HepG2 (cell line): ENCODE results near the gene ZNF234. TPM values are rescaled to one million over a fixed set of nuclear protein-coding genes. Genes with fewer than 3 reads are reported as not detected.

ENCODE experiments used
- ZNF383 ChIP-seq: sonication (generic); formaldehyde crosslinking; IDR thresholded peaks from 2 replicates; pipeline ENCODE4 v1.4.0; 2020; ENCODE audit warnings: missing genetic modification reagents, mild to moderate bottlenecking, borderline replicate concordance
- polyA plus RNA-seq, 8 experiments: library from polyadenylated mRNA; depleted of rRNA in 3 of 8; stranded (reverse) in 7 of 8; unstranded in 1 of 8; fragments of >200 nt; fragmentation: Illumina TruSeq in 4 of 8; extraction: Trizol in 4 of 8; gene quantifications; 2 replicates each; pipeline versions ENCODE4 v1.2.1 to v1.2.3, GENCODE V29; 2011 to 2016; ENCODE audit warnings: low read depth in 4 of 8, missing spikeins in 1 of 8, mixed read lengths in 1 of 8; ENCODE audit not compliant: insufficient read depth in 1 of 8
- total RNA-seq, 5 experiments: library from RNA; depleted of rRNA; stranded (reverse); fragments of >200 nt; fragmentation: Illumina TruSeq; extraction: Trizol; gene quantifications; 2 replicates each; pipeline ENCODE4 v1.2.3, GENCODE V29; 2016; ENCODE audit warnings: low read depth in 1 of 5
- TF ChIP-seq, protein P1 (sequence below): sonication (generic); formaldehyde crosslinking; IDR thresholded peaks from 2 replicates; pipeline ENCODE4 v1.4.0; 2020; ENCODE audit warnings: mild to moderate bottlenecking, missing genetic modification reagents
- TF ChIP-seq, protein P2 (sequence below): sonication (generic); formaldehyde crosslinking; IDR thresholded peaks from 2 replicates; pipeline ENCODE4 v1.4.0; 2020; ENCODE audit warnings: mild to moderate bottlenecking, low read depth, missing genetic modification reagents
- TF ChIP-seq, protein P3 (sequence below): sonication (generic); formaldehyde crosslinking; IDR thresholded peaks from 2 replicates; pipeline ENCODE4 v1.5.0; 2020; ENCODE audit warnings: mild to moderate bottlenecking, missing genetic modification reagents, borderline replicate concordance
- TF ChIP-seq, protein P4 (sequence below): sonication (generic); formaldehyde crosslinking; IDR thresholded peaks from 2 replicates; pipeline ENCODE4 v1.9.0; 2021; ENCODE audit warnings: mild to moderate bottlenecking, missing genetic modification reagents

The ZNF234 gene
- total and polyA plus RNA-seq, 2 of the 13 experiments (the other 11 are each of a cell fraction or from before 2014, with no cell fraction given) = 3.5 to 11.2 TPM

DNA sequence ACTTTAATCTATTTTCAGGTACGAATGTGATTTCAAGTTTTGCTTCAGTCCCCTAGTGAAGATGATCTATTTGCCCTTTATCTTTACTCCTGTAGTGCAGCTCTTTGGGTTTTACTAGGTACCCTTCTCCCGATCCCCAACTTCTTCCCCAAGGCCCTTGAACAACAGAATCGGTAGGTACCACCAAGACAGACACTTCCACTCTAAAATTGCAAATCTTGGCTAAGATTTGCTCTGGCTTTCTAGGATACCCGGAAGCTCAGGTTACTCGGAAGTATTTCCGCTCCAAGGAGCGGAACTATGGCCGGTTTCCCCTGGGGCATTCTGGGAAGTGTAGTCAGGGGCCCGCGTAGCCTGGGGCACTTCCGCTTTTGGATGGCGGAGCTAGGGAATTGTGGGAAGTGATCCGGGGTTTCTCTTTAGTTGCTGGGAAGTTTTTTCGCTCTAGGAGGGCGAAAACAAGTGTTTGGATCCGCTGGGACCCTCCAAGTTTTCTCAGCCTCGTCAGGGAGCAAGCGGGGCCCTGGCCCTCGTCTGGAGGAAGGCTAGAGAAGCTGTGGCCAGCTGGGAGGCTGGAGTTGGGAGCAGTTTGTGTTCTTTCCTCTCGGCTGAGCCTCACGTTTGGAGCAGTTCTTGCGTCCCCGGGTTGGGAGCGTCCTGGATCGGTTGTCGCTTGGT is 65.9 kb downstream of the ZNF234 start (continued):
- TF ChIP-seq, protein P1, sequence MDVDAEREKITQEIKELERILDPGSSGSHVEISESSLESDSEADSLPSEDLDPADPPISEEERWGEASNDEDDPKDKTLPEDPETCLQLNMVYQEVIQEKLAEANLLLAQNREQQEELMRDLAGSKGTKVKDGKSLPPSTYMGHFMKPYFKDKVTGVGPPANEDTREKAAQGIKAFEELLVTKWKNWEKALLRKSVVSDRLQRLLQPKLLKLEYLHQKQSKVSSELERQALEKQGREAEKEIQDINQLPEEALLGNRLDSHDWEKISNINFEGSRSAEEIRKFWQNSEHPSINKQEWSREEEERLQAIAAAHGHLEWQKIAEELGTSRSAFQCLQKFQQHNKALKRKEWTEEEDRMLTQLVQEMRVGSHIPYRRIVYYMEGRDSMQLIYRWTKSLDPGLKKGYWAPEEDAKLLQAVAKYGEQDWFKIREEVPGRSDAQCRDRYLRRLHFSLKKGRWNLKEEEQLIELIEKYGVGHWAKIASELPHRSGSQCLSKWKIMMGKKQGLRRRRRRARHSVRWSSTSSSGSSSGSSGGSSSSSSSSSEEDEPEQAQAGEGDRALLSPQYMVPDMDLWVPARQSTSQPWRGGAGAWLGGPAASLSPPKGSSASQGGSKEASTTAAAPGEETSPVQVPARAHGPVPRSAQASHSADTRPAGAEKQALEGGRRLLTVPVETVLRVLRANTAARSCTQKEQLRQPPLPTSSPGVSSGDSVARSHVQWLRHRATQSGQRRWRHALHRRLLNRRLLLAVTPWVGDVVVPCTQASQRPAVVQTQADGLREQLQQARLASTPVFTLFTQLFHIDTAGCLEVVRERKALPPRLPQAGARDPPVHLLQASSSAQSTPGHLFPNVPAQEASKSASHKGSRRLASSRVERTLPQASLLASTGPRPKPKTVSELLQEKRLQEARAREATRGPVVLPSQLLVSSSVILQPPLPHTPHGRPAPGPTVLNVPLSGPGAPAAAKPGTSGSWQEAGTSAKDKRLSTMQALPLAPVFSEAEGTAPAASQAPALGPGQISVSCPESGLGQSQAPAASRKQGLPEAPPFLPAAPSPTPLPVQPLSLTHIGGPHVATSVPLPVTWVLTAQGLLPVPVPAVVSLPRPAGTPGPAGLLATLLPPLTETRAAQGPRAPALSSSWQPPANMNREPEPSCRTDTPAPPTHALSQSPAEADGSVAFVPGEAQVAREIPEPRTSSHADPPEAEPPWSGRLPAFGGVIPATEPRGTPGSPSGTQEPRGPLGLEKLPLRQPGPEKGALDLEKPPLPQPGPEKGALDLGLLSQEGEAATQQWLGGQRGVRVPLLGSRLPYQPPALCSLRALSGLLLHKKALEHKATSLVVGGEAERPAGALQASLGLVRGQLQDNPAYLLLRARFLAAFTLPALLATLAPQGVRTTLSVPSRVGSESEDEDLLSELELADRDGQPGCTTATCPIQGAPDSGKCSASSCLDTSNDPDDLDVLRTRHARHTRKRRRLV (CRISPR knock-in tag) = 0 out of 2 replicates have a peak, but pooled peaks have one; percentile 56
- TF ChIP-seq ZNF383 = no peak
- TF ChIP-seq, protein P2, sequence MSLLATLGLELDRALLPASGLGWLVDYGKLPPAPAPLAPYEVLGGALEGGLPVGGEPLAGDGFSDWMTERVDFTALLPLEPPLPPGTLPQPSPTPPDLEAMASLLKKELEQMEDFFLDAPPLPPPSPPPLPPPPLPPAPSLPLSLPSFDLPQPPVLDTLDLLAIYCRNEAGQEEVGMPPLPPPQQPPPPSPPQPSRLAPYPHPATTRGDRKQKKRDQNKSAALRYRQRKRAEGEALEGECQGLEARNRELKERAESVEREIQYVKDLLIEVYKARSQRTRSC (CRISPR knock-in tag) = no peak
- TF ChIP-seq, protein P3, sequence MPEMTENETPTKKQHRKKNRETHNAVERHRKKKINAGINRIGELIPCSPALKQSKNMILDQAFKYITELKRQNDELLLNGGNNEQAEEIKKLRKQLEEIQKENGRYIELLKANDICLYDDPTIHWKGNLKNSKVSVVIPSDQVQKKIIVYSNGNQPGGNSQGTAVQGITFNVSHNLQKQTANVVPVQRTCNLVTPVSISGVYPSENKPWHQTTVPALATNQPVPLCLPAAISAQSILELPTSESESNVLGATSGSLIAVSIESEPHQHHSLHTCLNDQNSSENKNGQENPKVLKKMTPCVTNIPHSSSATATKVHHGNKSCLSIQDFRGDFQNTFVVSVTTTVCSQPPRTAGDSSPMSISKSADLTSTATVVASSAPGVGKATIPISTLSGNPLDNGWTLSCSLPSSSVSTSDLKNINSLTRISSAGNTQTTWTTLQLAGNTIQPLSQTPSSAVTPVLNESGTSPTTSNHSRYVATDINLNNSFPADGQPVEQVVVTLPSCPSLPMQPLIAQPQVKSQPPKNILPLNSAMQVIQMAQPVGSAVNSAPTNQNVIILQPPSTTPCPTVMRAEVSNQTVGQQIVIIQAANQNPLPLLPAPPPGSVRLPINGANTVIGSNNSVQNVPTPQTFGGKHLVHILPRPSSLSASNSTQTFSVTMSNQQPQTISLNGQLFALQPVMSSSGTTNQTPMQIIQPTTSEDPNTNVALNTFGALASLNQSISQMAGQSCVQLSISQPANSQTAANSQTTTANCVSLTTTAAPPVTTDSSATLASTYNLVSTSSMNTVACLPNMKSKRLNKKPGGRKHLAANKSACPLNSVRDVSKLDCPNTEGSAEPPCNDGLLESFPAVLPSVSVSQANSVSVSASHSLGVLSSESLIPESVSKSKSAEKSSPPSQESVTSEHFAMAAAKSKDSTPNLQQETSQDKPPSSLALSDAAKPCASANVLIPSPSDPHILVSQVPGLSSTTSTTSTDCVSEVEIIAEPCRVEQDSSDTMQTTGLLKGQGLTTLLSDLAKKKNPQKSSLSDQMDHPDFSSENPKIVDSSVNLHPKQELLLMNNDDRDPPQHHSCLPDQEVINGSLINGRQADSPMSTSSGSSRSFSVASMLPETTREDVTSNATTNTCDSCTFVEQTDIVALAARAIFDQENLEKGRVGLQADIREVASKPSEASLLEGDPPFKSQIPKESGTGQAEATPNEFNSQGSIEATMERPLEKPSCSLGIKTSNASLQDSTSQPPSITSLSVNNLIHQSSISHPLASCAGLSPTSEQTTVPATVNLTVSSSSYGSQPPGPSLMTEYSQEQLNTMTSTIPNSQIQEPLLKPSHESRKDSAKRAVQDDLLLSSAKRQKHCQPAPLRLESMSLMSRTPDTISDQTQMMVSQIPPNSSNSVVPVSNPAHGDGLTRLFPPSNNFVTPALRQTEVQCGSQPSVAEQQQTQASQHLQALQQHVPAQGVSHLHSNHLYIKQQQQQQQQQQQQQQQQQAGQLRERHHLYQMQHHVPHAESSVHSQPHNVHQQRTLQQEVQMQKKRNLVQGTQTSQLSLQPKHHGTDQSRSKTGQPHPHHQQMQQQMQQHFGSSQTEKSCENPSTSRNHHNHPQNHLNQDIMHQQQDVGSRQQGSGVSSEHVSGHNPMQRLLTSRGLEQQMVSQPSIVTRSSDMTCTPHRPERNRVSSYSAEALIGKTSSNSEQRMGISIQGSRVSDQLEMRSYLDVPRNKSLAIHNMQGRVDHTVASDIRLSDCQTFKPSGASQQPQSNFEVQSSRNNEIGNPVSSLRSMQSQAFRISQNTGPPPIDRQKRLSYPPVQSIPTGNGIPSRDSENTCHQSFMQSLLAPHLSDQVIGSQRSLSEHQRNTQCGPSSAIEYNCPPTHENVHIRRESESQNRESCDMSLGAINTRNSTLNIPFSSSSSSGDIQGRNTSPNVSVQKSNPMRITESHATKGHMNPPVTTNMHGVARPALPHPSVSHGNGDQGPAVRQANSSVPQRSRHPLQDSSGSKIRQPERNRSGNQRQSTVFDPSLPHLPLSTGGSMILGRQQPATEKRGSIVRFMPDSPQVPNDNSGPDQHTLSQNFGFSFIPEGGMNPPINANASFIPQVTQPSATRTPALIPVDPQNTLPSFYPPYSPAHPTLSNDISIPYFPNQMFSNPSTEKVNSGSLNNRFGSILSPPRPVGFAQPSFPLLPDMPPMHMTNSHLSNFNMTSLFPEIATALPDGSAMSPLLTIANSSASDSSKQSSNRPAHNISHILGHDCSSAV (CRISPR knock-in tag) = no peak
- TF ChIP-seq, protein P4, sequence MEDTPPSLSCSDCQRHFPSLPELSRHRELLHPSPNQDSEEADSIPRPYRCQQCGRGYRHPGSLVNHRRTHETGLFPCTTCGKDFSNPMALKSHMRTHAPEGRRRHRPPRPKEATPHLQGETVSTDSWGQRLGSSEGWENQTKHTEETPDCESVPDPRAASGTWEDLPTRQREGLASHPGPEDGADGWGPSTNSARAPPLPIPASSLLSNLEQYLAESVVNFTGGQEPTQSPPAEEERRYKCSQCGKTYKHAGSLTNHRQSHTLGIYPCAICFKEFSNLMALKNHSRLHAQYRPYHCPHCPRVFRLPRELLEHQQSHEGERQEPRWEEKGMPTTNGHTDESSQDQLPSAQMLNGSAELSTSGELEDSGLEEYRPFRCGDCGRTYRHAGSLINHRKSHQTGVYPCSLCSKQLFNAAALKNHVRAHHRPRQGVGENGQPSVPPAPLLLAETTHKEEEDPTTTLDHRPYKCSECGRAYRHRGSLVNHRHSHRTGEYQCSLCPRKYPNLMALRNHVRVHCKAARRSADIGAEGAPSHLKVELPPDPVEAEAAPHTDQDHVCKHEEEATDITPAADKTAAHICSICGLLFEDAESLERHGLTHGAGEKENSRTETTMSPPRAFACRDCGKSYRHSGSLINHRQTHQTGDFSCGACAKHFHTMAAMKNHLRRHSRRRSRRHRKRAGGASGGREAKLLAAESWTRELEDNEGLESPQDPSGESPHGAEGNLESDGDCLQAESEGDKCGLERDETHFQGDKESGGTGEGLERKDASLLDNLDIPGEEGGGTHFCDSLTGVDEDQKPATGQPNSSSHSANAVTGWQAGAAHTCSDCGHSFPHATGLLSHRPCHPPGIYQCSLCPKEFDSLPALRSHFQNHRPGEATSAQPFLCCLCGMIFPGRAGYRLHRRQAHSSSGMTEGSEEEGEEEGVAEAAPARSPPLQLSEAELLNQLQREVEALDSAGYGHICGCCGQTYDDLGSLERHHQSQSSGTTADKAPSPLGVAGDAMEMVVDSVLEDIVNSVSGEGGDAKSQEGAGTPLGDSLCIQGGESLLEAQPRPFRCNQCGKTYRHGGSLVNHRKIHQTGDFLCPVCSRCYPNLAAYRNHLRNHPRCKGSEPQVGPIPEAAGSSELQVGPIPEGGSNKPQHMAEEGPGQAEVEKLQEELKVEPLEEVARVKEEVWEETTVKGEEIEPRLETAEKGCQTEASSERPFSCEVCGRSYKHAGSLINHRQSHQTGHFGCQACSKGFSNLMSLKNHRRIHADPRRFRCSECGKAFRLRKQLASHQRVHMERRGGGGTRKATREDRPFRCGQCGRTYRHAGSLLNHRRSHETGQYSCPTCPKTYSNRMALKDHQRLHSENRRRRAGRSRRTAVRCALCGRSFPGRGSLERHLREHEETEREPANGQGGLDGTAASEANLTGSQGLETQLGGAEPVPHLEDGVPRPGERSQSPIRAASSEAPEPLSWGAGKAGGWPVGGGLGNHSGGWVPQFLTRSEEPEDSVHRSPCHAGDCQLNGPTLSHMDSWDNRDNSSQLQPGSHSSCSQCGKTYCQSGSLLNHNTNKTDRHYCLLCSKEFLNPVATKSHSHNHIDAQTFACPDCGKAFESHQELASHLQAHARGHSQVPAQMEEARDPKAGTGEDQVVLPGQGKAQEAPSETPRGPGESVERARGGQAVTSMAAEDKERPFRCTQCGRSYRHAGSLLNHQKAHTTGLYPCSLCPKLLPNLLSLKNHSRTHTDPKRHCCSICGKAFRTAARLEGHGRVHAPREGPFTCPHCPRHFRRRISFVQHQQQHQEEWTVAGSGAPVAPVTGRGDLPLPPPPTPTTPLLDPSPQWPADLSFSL (CRISPR knock-in tag) = no peak
